Measurements from ENCODE around the gene ZNF451.

ZNF451 gene

GRCh38 chr6:57193177-57193576 is 103.2 kb downstream of the ZNF451 start:
- H3K4me3 ChIP-seq (ENCODE audit: low read depth, low read length), result no peak overlapping the region
- no peak for DNase-seq (ENCODE audit: low read depth)

DNA sequence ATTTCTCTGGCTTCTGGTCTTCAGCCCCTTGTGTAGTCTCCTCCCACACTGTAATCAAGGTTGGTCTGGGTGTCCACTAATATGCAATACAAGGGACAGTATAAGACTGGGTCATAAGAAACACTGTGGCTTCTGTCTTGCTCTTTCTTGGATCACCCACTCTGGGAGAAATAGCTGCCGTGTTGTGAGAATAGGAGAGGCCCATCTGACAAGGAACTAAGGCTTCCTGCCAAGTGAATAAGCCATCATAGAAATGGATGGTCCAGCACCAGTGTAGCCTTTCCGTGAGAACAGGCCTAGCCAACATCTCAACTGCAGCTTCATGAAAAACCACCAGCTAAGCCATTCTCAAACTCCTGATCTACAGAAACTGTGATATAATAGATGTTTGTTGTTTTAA is 105.5 kb downstream of the ZNF451 start:
- DNase-seq (ENCODE audit: low read depth), result no peak
- no peak overlapping the region for H3K4me3 ChIP-seq (ENCODE audit: low read depth, low read length)

- DNase-seq (ENCODE audit: low read depth), result no peak
- no peak overlapping the region for H3K4me3 ChIP-seq (ENCODE audit: low read depth, low read length)
These were observed 109.1 kb downstream of the ZNF451 start for GRCh38 chr6:57198926-57199636.

GRCh38 chr6:57201718-57202117 is 111.7 kb downstream of the ZNF451 start:
- DNase-seq (ENCODE audit: low read depth), result no peak
- H3K4me3 ChIP-seq (ENCODE audit: low read depth, low read length), result no peak overlapping the region

- H3K4me3 ChIP-seq (ENCODE audit: low read depth, low read length), result no peak overlapping the region
- DNase-seq (ENCODE audit: low read depth), result no peak
These were observed 115.8 kb downstream of the ZNF451 start for GRCh38 chr6:57205550-57206328.

DNA sequence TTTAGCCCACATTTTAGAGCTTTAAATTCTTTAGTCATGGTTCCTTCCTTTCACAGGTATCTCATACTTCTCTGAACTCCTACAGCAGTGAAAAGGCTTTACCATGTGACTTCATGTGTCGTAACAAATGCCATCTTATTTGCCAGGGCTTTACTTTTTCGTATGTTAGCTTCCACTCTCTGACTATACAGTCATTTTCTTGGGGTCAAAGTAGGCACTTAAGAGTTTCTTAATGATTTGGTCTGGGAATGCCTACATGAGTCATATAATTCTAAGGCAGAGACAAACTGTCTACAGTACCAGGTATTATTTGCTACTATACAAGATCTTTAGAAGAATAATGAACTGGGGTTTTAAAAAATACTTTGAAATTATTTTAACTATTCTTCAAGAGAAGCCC is 117.2 kb downstream of the ZNF451 start:
- DNase-seq (ENCODE audit: low read depth), result peak; percentile 36
- H3K4me3 ChIP-seq (ENCODE audit: low read depth, low read length), result no peak overlapping the region

DNA sequence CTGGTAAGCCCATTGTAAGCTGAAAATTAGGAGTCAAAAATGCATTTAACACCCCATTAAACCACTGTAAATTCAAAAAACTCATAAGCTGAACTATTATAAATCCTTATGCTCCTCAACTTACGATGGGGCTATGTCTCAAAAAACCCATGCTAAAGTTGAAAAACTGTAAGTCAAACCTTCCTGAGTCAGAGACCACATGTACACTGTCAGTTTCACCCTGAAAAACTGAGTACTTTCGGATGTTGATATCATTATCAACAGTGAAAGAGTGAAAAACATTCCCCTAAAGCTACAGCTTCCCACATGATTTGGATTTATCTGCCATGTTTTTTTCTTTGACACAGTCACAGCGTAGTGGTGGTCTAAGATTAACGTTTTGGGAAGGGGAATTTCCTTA is 117.9 kb downstream of the ZNF451 start:
- DNase-seq (ENCODE audit: low read depth), result no peak

DNA sequence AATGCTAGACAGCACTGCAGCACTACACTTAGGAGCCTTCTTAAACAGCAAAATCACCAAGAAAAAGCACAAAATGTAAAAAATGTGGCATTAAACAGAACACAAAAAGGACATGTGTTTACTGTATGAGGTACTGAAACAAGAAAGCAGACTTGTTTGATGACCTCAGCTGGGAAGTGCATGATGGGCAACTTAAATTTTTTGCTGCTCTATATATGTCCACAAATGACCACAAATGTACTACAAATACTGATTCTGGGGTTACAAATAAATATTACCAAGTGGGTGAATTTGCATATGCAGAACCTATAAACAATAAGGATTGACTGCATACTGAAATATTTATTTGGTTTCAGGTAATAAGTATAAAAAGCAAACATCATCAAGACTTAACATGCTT is 119.0 kb downstream of the ZNF451 start:
- no peak overlapping the region for H3K4me3 ChIP-seq (ENCODE audit: low read depth, low read length)
- DNase-seq (ENCODE audit: low read depth), result no peak

More for the DNA sequence above, 117.9 kb downstream of the ZNF451 start:
- no peak overlapping the region for H3K4me3 ChIP-seq (ENCODE audit: low read depth, low read length)

- H3K4me3 ChIP-seq (ENCODE audit: low read depth, low read length), result no peak overlapping the region
- DNase-seq (ENCODE audit: low read depth), result no peak
These were observed 120.1 kb downstream of the ZNF451 start for GRCh38 chr6:57210060-57210459.

GRCh38 chr6:57215260-57215659 is 125.3 kb downstream of the ZNF451 start:
- no peak overlapping the region for H3K4me3 ChIP-seq (ENCODE audit: low read depth, low read length)
- no peak for DNase-seq (ENCODE audit: low read depth)

GRCh38 chr6:57216235-57217101 is 126.5 kb downstream of the ZNF451 start:
- H3K4me3 ChIP-seq (ENCODE audit: low read depth, low read length), result no peak overlapping the region
- DNase-seq (ENCODE audit: low read depth), result no peak

DNA sequence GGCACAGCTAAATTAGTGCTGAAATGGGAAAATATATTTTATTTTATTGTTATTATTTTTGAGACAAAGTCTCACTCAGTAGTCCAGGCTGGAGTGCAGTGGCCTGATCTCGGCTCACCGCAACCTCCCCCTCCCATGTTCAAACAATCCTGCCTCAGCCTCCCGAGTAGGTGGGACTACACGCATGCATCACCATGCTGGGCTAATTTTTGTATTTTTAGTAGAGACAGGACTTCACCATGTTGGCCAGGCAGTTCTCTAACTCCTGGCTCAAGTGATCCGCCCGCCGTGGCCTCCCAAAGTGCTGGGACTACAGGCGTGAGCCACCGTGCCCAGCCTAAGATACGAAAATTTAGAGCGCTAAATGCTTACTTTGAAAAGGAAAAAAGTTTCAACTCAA is 127.3 kb downstream of the ZNF451 start:
- no peak for DNase-seq (ENCODE audit: low read depth)
- no peak overlapping the region for H3K4me3 ChIP-seq (ENCODE audit: low read depth, low read length)

Data from skeletal muscle cell (primary cell).